HG03439 (cell line): ENCODE results near the gene RBM43.
A peak's percentile ranks its signal among the peaks of the same experiment; 100 is the strongest.
"Not testable (repeated sequence)": the region's sequence is repeated elsewhere in the genome, so short reads cannot be mapped to it uniquely, and the experiment has no call there.

Source experiments
- ATAC-seq: cut with Tn5 transposase; IDR thresholded peaks from one replicate; pipeline ENCODE4 v1.9.1; 2021; ENCODE audit warnings: mild to moderate bottlenecking, moderate library complexity; ENCODE audit not compliant: unreplicated experiment

RBM43 gene

DNA sequence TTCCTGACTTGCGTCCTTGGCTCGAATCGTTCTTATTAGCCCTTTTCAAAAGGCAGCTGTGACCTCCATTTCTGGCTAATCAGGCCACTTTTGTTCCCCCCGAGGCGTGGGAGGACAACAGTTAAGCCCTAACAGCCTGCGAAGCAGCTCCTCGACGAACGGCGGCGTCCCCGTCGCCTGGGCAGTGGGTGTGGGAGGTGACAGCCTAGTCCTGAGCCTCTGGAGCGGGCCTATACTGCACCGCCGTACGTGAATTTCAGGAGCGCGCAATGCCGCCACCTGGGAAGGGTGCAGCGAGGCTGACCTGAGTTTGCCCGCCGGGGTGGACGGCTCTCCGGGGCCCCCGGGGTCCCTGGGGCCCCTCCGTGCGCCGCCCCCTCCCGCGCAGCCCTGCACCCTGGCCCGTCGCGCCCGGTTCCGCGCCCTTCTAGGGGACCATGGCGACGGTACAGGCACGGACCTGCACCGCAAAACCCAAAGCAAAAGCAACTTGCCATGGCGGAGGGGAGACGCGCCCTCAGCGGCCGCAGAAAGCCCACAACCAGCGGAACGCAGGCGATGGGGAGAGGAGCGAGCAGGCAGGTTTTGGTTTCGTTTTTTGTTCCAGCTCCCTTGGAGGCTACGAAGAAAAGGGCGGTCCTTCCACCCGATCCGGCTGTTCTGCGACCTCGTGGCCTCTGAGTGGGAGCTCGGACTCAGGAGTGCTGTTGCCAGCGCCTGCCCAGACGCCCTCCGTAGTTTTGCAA, at the start of gene RBM43:
Gene RBM43 (minus strand): TSS at position 633 of the 746 bp plus-strand sequence. CDS start 136 bp downstream, at position 497.
- ATAC-seq = peak; percentile 93

GRCh38 chr2:151310313-151310712, 48.6 kb upstream of the RBM43 start:
- not testable (repeated sequence) for ATAC-seq

DNA sequence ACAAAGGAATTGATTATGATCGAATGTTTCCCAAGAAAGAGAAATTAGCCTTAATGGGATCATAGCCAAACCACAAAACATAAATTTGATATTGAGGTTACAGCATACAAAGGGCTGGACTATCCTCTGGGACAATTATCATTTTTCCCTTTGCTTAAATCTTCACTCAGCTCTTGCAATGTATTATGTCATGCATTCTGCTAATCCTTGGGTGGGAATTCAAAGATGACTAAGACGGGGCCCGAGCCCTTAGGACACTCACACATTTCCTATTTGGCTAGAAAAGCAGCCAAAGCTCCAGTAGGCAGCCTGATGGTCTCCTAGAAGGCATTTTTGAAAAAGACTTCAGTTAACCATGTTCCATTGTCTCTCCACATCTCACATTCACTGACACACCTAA, 45.0 kb upstream of the RBM43 start:
- no peak for ATAC-seq

- ATAC-seq = no peak
These were observed 43.5 kb upstream of the RBM43 start for GRCh38 chr2:151305129-151305691.

DNA sequence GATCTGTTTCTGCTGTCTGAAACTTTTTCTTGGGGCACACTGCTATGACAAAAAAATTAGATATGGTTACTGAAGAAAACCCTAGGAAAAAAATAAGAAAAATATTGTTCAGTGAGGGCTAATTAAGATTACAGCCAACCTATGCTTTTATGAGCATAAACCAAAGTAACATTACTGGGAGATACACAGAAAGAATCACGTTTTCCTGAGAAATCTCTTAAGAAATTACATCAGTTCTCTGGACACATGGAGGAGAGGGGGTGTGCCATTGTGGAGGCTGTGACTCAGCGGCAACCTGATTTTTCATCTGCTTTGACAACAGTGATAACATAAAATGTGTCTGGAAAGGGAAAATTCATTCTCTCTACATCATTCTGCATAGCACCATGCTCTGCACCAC, 41.2 kb upstream of the RBM43 start:
- no peak for ATAC-seq

DNA sequence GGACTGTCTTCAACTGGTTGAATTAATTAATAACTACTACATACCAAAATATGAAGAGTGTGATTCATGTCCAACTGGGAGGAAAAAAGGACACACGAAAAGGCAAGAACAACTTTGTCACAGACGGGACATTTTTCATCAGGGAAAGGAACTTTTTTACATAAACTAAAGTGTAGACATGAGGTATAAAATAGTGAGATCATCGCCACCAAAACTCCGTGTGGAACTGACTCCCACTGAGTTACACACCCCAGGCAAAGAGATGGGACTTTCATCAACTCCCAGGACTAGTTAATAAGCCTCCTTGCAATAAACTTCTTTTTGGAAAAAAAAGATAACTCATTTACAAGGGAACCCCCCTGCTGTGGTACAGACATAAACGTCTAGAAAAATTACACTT, 40.7 kb upstream of the RBM43 start:
- no peak for ATAC-seq

DNA sequence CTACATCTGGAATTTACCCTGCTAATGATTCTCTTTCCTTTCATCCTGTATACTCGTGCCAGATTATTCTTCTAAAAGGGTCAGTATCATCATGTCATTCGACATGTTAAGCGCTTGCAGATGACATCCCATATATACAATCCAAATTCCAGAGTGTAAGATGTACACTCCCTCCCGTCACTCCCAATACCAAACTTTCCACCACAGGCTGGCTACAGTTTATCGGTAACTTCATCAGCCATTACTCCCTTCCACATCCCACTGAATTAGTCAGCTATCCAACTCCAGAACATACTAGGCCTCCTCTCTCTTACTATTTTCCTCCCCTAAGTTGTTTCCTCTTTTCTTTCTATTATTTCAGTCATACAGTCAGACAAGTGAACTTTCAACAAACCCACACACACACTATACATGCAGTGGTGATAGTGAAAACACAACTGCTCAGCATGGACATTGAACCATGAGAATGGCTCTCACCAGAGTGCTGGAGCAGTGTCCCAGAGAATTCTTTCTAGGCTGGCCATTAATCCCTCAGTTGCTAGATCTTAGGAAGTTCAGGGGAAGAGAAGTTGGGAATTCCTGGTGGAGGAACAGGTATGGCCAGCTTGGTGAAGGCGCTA, 38.4 kb upstream of the RBM43 start:
- no peak for ATAC-seq

- no peak for ATAC-seq
These were observed 36.2 kb upstream of the RBM43 start for GRCh38 chr2:151297882-151298281.

GRCh38 chr2:151295926-151296325, 34.3 kb upstream of the RBM43 start:
- not testable (repeated sequence) for ATAC-seq

DNA sequence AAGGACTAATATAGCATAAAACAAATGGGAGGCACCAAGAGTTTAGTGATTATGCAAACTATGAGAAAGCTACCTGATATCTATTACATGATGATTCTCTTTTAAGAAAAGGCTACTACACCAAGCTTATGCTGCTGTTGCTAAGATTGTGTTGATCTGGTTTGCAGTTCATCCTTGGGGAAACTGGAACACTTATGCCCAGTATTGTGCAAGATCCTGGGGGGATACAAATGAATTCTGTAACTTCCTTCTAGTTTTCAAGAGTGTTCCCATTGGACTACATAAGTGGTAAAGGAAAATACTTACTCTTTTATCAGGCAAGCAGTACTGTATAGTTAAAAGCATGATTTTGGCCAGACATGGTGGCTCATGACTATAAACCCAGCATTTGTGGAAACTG, 30.9 kb upstream of the RBM43 start:
- ATAC-seq = no peak

GRCh38 chr2:151292141-151292540, 30.5 kb upstream of the RBM43 start:
- ATAC-seq = no peak

GRCh38 chr2:151291224-151291623, 29.6 kb upstream of the RBM43 start:
- ATAC-seq = no peak

- ATAC-seq = peak; percentile 16
These were observed 28.6 kb upstream of the RBM43 start for GRCh38 chr2:151289972-151290866.

DNA sequence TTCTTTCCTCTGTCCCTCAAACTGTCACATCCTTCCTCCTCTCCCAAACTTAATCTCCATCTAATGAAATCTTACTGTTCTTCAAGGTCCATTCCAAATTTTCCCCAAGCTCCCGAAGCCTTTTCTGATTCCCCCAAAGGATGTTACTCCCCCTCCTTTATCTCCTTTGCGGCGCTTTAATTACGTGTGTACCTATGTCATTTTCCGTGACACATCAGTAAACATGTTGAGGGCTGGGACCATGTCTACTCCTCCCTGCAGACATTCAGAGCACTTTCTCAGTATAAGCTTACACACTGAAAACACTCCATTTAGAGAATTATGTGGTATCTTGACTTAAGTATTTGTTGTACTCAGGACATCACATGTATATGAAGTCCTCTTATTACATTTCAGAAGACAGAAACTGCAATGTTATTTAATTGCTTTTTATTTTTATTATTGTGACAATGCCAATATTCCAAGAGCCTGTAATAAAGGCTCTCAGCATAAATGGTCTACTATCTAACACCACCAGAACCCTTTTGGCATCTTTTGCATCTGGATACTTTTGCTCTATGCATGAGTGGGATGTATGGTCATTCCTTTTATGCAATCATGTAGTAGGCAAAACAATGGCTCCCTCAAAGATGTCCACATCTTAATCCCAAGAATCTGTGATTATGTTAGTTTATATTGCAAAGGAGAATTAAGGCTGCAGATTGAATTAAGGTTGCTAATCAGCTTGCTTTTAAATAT, 26.0 kb upstream of the RBM43 start:
- ATAC-seq = no peak

DNA sequence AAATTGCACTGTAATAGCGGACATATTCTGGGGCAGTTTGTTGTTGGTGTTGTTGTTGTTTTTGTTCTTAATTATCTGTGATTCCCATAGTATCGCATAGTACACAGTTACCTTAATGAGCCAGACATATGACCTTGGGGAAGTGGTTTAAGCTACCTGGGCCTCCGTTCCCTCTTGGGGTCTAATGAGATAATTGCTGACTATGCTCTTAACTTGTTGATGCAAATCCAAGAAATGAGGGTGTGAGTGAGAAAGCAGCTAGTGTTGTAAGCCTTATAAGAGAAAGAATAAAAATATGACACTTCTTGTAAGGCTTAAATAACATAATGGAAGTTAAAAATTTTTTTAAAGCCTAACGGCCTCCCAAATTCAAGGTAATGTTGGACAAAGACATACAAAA, 20.7 kb upstream of the RBM43 start:
- ATAC-seq = no peak

- ATAC-seq = no peak
These were observed 18.6 kb upstream of the RBM43 start for GRCh38 chr2:151280271-151280670.

- no peak for ATAC-seq
These were observed 16.8 kb upstream of the RBM43 start for GRCh38 chr2:151278487-151278886.

- no peak for ATAC-seq
These were observed 15.4 kb upstream of the RBM43 start for GRCh38 chr2:151277067-151277466.

DNA sequence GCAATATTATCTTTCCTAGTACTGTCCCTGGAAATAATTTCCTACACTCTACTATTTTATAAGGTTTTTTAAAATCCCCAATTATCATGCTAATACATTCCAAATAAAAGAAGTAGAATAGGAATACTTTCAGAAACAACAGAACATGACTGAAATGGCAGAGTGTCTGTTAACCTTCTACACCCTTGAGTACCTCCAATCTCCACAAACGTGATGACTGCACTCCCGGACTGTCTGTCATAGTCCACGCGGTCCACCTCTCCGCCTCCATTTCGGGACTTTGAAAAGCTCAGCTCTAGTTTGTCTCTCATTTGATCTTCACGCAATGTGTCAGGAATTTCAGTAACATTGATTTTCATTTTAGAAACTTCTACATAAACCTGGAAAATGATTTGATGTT, 13.6 kb upstream of the RBM43 start:
- ATAC-seq = no peak

DNA sequence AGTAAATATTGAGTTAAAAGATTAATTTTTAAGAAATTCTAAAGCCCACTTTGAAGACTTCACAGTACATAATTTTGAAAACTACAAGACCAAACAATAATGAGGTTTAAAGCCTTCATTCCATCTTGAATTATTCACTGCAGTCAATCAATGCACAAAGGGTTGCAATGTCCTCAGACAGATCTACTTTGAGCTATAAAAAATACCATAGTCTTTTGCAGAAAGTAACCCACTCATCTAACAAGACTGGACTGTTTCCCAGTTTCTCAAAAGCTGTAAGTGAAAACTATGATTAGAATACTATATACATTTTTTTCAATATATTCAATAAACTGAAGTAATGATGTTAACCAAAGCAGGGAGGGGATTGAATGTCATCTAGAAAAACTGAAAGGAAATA, 10.2 kb upstream of the RBM43 start:
- no peak for ATAC-seq
